Muscle layer of duodenum (tissue), 2 donors: ENCODE data around the gene EPN3.
A peak's percentile ranks its signal among the peaks of the same experiment; 100 is the strongest.

Experiments used
- H3K27ac ChIP-seq: one replicate; pipeline ENCODE4 v1.7.0; 2013; ENCODE audit warnings: mild to moderate bottlenecking, low read length
- H3K27me3 ChIP-seq: one replicate; pipeline ENCODE4 v1.7.0; 2013; ENCODE audit warnings: low read depth, mild to moderate bottlenecking, control low read depth, low read length
- H3K36me3 ChIP-seq, 2 donors: one replicate each; pipeline ENCODE4 v1.7.0; 2013; ENCODE audit warnings: low read length in 2 of 2, control low read depth in 1 of 2, mild to moderate bottlenecking in 1 of 2; ENCODE audit not compliant: insufficient read depth in 2 of 2, control insufficient read depth in 1 of 2
- H3K4me1 ChIP-seq, 2 donors: one replicate each; pipeline ENCODE4 v1.7.0; 2013; ENCODE audit warnings: low read length in 2 of 2, mild to moderate bottlenecking in 2 of 2, control low read depth in 1 of 2, moderate library complexity in 1 of 2; ENCODE audit not compliant: insufficient read depth in 2 of 2, control insufficient read depth in 1 of 2
- H3K4me3 ChIP-seq, 2 donors: one replicate each; pipeline ENCODE4 v1.7.0; 2013; ENCODE audit warnings: low read length in 2 of 2, low read depth in 1 of 2, mild to moderate bottlenecking in 1 of 2
- H3K9me3 ChIP-seq, 2 donors: one replicate each; pipeline ENCODE4 v1.7.0; 2013; ENCODE audit warnings: low read length in 2 of 2, control low read depth in 1 of 2, mild to moderate bottlenecking in 1 of 2; ENCODE audit not compliant: control insufficient read depth in 1 of 2
- donor health status: healthy.

EPN3 gene

DNA sequence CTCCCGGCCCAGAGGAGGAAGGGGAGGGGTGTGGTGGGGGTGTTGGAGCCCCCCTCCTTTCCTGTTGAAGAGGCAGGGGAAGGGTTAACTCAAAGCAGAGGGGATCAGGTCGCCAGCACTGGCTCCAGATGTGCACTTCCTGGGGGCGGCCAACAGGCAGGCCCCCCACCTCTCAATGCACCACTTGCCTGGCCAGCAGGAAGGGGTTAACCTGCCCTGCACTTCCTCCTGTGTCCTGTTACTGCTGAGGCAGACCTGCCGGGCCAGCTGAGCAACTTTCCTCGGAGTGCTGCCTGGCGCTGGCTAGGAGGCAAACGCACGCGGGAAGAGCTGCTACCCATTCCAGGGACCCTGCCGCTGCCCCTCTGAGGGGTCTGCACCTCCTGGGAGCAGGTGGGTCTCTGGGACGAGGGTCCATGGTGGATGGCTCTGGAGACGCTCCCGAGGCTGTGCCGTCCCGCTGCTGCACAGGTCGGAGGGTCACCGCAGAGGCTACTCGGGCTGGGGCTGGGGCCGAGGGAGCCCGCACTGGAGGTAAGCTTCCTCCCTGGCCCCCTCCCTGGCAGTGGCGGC, at the start of gene EPN3:
TSS of gene EPN3 (plus strand) at position 284 of the 573 bp plus-strand sequence. CDS start 3,822 bp downstream, outside the sequence.
- H3K27me3 ChIP-seq, result peaks cover 11% of the 10 kb centered on the region
- peaks cover 10 to 23% of the 10 kb centered on the region in 2 donors for H3K4me1 ChIP-seq

GRCh38 chr17:50483266-50483665, 49.3 kb upstream of the EPN3 start:
- H3K36me3 ChIP-seq, result peaks cover 24 to 31% of the 10 kb centered on the region in 2 donors
- peak overlapping the region; percentile 31 for H3K27ac ChIP-seq
- H3K9me3 ChIP-seq, result no peaks in the 10 kb centered on the region
- H3K27me3 ChIP-seq, result no peaks in the 10 kb centered on the region
- H3K4me3 ChIP-seq, result no peak overlapping the region
- peaks cover 0 to 24% of the 10 kb centered on the region in 2 donors for H3K4me1 ChIP-seq

More for the DNA sequence above, at the start of gene EPN3:
- H3K9me3 ChIP-seq, result no peaks in the 10 kb centered on the region
- H3K36me3 ChIP-seq, result no peaks in the 10 kb centered on the region
- H3K27ac ChIP-seq, result no peak within 1 kb of the TSS
- peak within 1 kb of the TSS; percentile 35 to 48 for H3K4me3 ChIP-seq

DNA sequence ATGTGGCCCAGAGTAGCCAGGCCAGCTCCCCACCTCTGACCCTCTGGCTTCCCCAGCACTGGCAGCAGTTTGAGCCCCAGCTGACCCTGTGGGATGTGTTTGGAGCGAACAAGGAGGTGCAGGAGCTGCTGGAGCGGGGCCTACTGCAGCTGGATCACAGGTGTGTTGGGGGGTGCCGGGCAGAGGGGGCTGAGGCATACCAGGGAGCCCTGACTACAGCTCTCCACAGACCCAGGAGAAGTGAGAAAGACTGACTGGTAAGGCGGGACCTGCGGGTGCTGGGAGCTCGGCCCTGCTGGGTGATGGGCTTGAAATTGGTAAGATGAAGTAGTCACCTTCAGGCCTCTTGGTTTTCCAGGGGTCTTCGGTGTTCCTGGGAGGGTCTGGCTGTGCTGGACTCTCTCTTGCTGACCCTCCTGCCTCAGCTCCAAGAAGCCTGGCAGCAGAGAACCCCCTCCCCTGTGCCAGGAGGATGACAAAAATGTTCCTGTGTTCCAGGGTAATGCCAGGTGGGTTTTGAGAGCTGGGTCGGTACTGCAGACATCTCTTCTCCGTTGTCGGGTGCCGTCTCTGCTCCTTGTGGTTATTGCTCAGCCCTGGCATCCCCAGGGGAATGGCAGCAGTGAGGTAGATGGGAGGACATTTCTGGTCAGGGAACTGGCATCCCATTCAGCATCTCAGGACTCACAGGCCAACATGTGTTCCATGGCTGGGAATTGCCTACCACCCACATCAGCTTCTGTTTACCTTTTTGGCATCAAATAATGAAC, 48.0 kb upstream of the EPN3 start:
- peaks cover 24 to 31% of the 10 kb centered on the region in 2 donors for H3K36me3 ChIP-seq
- H3K4me1 ChIP-seq, result peaks cover 0 to 20% of the 10 kb centered on the region in 2 donors
- H3K27me3 ChIP-seq, result no peaks in the 10 kb centered on the region
- no peak overlapping the region for H3K27ac ChIP-seq
- no peaks in the 10 kb centered on the region for H3K9me3 ChIP-seq
- no peak overlapping the region for H3K4me3 ChIP-seq

DNA sequence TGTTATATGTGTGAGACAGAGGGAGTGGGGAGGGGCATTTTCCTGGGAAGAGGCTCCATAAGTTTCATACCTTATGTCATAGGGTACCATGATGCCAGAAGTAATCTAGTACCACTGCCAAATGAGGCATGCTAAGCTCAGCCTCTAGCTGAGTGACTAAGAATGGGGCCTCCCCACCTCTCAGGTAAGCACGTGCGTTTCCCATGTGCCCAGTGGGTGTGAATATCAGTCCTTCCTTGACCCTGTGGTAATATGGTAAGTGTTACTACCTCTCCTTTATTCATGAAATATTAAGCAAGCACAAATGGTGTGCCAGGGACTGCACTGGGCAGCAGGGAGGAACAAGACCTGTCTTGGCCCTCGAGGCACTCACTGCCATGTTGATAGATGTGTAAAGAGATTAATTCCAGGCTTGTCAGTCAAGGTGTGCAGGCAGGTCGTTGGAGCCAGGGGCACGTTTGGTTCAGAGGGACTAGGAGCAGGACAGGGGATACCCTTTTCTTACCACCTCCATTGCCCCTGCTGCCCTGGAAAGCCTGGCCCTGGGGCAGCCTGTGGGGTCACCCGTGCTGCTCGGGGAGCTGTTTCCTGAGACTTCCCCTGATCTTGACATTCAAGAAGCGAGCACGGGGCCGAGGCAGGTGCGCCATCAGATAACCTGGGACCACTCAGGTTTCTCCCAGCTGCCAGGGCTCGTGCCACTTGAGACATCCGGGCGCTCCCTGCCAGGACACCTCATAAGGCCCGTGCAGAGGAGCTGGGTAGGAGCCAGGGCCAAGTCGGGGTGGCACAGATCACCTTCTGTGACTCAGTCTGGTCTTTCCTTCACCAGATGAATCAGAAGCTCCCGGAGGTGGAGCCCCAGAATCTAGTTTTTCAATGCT, 45.1 kb upstream of the EPN3 start:
- Histone ChIP-seq H3K4me1 (peaks cover 0 to 9% of the 10 kb centered on the region in 2 donors), H3K9me3 (no peaks in the 10 kb centered on the region), H3K27me3 (no peaks in the 10 kb centered on the region), H3K27ac (no peak overlapping the region), H3K36me3 (peaks cover 20 to 31% of the 10 kb centered on the region in 2 donors), H3K4me3 (no peak overlapping the region)

DNA sequence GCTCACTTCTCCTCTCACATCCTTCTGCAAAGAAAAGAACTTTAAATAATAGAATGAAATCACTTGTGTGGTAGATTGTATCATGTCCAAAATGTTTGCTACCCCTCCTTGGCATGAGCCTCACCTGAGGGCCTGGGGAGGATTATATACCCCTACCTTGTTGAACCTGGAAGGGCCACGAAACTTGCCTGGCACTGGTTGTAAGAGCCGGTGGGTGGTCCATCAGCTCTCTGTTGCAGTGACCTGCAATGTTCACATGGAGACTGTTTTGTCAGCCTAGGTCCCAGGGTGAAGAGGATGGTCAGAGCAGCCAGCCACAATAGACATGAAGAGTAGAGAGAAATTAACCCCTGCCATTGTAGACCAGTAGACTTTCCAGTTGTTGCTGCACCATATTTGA, 43.7 kb upstream of the EPN3 start:
- H3K4me3 ChIP-seq, result no peak overlapping the region
- no peaks in the 10 kb centered on the region for H3K9me3 ChIP-seq
- H3K4me1 ChIP-seq, result no peaks in the 10 kb centered on the region
- peaks cover 18 to 23% of the 10 kb centered on the region in 2 donors for H3K36me3 ChIP-seq
- no peaks in the 10 kb centered on the region for H3K27me3 ChIP-seq
- no peak overlapping the region for H3K27ac ChIP-seq

GRCh38 chr17:50491505-50491904, 41.0 kb upstream of the EPN3 start:
- H3K4me1 ChIP-seq, result no peaks in the 10 kb centered on the region
- no peaks in the 10 kb centered on the region for H3K27me3 ChIP-seq
- no peaks in the 10 kb centered on the region for H3K9me3 ChIP-seq
- H3K36me3 ChIP-seq, result no peaks in the 10 kb centered on the region
- no peak overlapping the region for H3K27ac ChIP-seq
- H3K4me3 ChIP-seq, result no peak overlapping the region

DNA sequence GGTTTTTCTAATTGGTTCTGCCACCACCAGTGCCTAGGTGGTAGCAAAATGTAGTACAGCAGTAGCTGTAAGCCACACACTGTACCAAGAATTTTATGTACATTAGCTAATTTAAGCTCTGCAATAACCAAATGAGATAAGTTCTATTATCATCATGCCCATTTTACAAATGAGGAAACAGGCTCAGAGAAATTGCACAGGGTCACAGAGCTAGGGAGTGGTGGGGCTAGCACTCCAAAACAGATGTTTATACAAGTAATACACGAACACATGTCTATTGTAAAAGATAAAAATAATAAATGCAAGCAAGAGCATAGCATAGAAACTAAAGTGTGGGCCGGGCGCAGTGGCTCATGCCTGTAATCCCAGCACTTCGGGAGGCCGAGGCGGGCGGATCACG, 40.3 kb upstream of the EPN3 start:
- H3K27me3 ChIP-seq, result no peaks in the 10 kb centered on the region
- H3K4me1 ChIP-seq, result no peaks in the 10 kb centered on the region
- no peaks in the 10 kb centered on the region for H3K36me3 ChIP-seq
- H3K9me3 ChIP-seq, result no peaks in the 10 kb centered on the region
- H3K4me3 ChIP-seq, result no peak overlapping the region
- H3K27ac ChIP-seq, result no peak overlapping the region

DNA sequence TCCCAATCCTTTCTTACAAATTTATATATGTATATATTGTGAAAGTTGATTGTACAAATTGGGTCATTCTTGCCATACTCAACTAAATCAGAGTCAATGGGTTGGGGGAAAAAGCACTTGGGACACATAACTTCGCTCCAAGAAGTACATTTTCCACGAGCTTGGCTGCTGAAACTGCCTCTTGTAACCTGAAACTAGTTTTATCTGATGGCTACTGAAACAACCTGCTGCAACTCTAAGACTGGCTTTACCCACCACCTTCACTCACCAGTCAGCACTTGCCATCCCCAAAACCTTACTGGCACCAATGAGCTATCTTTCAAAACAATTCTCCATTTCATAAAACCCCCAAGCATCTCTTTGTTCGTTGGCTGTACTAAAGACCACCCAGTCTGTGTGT, 38.8 kb upstream of the EPN3 start:
- Histone ChIP-seq H3K4me3 (no peak overlapping the region), H3K27ac (no peak overlapping the region), H3K27me3 (no peaks in the 10 kb centered on the region), H3K9me3 (no peaks in the 10 kb centered on the region), H3K4me1 (no peaks in the 10 kb centered on the region), H3K36me3 (no peaks in the 10 kb centered on the region)

- no peak overlapping the region for H3K27ac ChIP-seq
- no peaks in the 10 kb centered on the region for H3K9me3 ChIP-seq
- H3K4me3 ChIP-seq, result no peak overlapping the region
- H3K4me1 ChIP-seq, result no peaks in the 10 kb centered on the region
- no peaks in the 10 kb centered on the region for H3K36me3 ChIP-seq
- H3K27me3 ChIP-seq, result no peaks in the 10 kb centered on the region
These were observed 37.2 kb upstream of the EPN3 start for GRCh38 chr17:50495217-50495823.

- H3K36me3 ChIP-seq, result no peaks in the 10 kb centered on the region
- H3K27ac ChIP-seq, result no peak overlapping the region
- no peaks in the 10 kb centered on the region for H3K4me1 ChIP-seq
- H3K27me3 ChIP-seq, result no peaks in the 10 kb centered on the region
- H3K9me3 ChIP-seq, result no peaks in the 10 kb centered on the region
- H3K4me3 ChIP-seq, result no peak overlapping the region
These were observed 36.6 kb upstream of the EPN3 start for GRCh38 chr17:50495918-50496317.
